ENCODE data around the gene USP21. TPM values are rescaled to one million over a fixed set of nuclear protein-coding genes. Genes with fewer than 3 reads are reported as not detected.
A peak's percentile ranks its signal among the peaks of the same experiment; 100 is the strongest.

USP21 gene
- polyA plus RNA-seq, 1 donor, result 26.6 TPM

GRCh38 chr1:161193561-161194235, 34.4 kb downstream of the USP21 start:
- DNase-seq (ENCODE audit: low read depth), result no peak

GRCh38 chr1:161195171-161195570, 35.9 kb downstream of the USP21 start:
- DNase-seq (ENCODE audit: low read depth), result no peak

- no peak for DNase-seq (ENCODE audit: low read depth)
These were observed 36.8 kb downstream of the USP21 start for GRCh38 chr1:161196111-161196510.

- DNase-seq (ENCODE audit: low read depth), result peak; percentile 81
These were observed 37.5 kb downstream of the USP21 start for GRCh38 chr1:161196521-161197451.

GRCh38 chr1:161197560-161198193, 38.4 kb downstream of the USP21 start:
- DNase-seq (ENCODE audit: low read depth), result no peak

GRCh38 chr1:161198194-161198896, 39.0 kb downstream of the USP21 start:
- DNase-seq (ENCODE audit: low read depth), result no peak

GRCh38 chr1:161198897-161199431, 39.7 kb downstream of the USP21 start, which contains the start of gene ADAMTS4:
TSS of gene ADAMTS4 (minus strand) at chr1:161199054. CDS start at chr1:161198627, 427 bp downstream.
- peak; percentile 84 for DNase-seq (ENCODE audit: low read depth)

GRCh38 chr1:161199506-161200139, 40.3 kb downstream of the USP21 start:
- no peak for DNase-seq (ENCODE audit: low read depth)

GRCh38 chr1:161200421-161200991, 41.2 kb downstream of the USP21 start:
- no peak for DNase-seq (ENCODE audit: low read depth)

- DNase-seq (ENCODE audit: low read depth), result no peak
These were observed 41.9 kb downstream of the USP21 start for GRCh38 chr1:161200992-161201835.

- DNase-seq (ENCODE audit: low read depth), result peak; percentile 99
These were observed 42.8 kb downstream of the USP21 start, which contains the start of gene NDUFS2 for GRCh38 chr1:161201836-161202712. TSS of gene NDUFS2 (plus strand) at chr1:161202367. CDS start at chr1:161202386, 19 bp downstream.

- no peak for DNase-seq (ENCODE audit: low read depth)
These were observed 47.3 kb downstream of the USP21 start for GRCh38 chr1:161206411-161207140.

- no peak for DNase-seq (ENCODE audit: low read depth)
These were observed 47.9 kb downstream of the USP21 start for GRCh38 chr1:161207173-161207572.

- DNase-seq (ENCODE audit: low read depth), result no peak
These were observed 50.6 kb downstream of the USP21 start for GRCh38 chr1:161209790-161210409.

GRCh38 chr1:161214369-161214768, 55.1 kb downstream of the USP21 start:
- no peak for DNase-seq (ENCODE audit: low read depth)

- DNase-seq (ENCODE audit: low read depth), result no peak
These were observed 55.8 kb downstream of the USP21 start, which contains the start of gene FCER1G for GRCh38 chr1:161215076-161215475. TSS of gene FCER1G (plus strand) at chr1:161215295. CDS start at chr1:161215322, 27 bp downstream.
